Measurements from ENCODE around the gene MTPN.

Gene MTPN

GRCh38 chr7:135957627-135958026, 19.5 kb downstream of the MTPN start:
- no peak for DNase-seq (ENCODE audit: low read depth in 2 of 2)

- DNase-seq (ENCODE audit: low read depth in 2 of 2), result no peak
Measured at GRCh38 chr7:135956393-135956792, 20.8 kb downstream of the MTPN start.

DNA sequence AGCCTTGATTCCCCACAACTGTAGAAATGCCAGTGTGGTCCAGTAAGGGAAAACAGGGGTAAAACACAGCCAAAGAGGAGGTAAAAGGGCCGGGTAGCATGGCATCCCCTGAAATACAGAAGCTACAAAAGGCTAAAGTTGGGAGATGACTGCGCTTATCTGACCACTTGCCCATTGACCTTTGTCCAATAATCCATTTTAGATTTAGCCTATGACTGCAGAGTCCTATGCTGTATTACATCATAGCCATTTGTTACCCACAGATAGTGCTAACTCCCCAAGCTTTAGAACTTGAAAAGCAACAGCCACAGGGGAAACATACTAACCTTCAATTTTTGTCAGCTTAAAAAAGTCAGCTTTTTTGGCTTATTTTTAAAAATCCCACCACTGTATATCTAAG, 26.2 kb downstream of the MTPN start:
- DNase-seq (ENCODE audit: low read depth in 2 of 2), result no peak

- DNase-seq (ENCODE audit: low read depth in 2 of 2), result no peak
Measured at GRCh38 chr7:135950429-135950828, 26.7 kb downstream of the MTPN start.

- DNase-seq (ENCODE audit: low read depth in 2 of 2), result no peak
Measured at GRCh38 chr7:135946289-135947055, 30.7 kb downstream of the MTPN start.

- no peak for DNase-seq (ENCODE audit: low read depth in 2 of 2)
Measured at GRCh38 chr7:135944753-135945152, 32.4 kb downstream of the MTPN start.

DNA sequence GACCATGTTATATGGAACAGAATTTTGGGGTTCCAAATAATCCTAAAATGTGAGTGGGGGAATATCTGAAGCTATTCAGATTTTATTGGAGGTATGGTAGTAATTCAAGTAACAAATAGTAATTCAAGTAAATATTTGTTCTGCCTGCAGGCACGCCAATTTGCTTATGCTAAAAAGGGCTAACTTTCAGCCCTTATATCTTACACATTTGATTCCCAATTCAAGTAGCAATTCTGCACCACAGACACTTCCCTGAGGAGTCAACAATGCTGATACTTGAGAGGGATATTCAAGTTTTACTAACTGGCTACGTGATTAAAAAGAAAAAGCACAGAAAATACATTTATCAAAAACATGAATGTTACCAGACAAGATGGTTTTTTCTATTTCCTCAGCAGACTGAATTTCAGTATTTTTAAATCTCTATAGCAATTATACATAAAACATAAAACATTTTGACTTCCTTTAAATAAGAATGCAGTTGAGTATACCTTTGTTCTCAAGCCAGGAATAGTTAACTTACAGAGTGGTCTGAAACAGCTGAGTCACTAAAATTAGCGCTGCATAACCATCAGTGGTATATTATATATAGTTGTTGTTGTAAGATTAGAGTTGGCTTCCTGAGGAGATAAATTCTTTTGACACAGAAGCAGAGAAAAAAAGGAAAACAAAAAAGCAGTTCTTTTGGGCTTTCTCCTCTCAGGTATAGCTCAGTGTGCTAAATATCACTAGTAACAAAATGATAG, 33.9 kb downstream of the MTPN start:
- DNase-seq (ENCODE audit: low read depth in 2 of 2), result no peak

GRCh38 chr7:135942614-135943013, 34.5 kb downstream of the MTPN start:
- no peak for DNase-seq (ENCODE audit: low read depth in 2 of 2)

DNA sequence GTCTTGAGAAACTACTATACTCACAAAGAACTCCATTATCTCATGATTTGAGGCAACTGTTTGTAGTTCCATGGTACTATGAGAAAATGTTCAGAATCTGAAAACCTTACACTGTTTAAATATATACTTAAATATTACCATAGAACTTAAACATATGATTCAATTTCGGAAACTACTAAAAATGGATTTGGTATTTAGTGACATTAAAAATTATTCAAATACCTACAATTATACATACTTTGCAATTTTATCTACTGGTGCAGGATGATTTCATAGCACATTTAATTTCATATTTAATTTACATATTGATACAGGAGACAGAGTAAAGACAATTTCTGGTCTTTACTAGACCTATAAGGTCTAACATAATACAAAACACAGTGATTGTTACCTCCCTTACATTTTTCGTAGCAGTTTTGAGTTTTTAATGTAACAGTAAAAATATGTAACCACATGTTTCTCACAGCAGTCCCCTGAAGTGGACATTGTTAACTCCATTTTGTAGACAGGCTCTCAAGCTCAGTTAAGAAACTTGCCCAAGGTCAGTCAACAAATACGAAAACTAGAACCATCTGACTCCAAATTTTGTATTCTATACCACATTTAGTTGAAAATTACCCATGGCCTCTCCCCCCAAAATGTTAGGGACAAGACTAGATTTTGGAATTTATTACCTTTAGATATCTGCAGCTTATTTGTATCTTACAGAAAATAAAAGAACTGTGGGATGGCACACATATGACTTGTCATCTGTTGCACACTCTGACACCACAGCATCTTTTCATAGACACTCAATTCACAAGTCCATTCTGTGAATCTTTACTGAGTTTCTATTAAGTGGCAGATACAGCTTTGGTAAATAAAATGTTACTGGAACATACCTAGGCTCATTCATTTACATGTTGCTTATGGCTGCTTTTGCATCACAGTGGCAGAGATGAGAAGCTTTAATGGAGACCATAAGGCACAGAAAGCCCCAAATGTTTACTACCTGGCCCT, 36.8 kb downstream of the MTPN start:
- no peak for DNase-seq (ENCODE audit: low read depth in 2 of 2)

DNA sequence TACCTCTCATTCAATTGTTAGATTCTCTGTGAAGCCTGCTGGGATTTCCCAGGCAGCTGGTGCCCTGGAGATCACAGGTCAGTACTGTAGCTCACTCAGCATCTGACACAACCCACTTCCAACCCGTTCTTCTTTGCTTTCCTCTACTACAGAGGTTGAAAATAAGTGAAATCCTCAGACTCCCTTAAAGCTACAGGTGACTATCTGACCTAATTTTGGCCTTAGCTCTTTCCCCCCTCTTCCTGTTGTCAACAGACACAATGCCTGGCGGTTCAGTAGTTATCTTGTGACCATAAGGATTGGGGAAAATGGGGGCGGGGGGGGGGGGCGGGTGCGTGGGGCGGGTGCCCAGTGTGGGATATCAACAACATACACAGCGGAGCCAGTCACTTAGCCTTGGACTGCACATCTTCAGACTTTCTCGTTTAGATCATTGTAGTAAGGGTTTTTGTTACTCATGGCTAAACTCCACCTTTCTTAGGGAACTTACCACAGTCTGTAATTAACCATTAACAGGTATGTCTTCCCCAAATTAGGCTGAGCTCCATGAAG, 37.8 kb downstream of the MTPN start:
- no peak for DNase-seq (ENCODE audit: low read depth in 2 of 2)

DNA sequence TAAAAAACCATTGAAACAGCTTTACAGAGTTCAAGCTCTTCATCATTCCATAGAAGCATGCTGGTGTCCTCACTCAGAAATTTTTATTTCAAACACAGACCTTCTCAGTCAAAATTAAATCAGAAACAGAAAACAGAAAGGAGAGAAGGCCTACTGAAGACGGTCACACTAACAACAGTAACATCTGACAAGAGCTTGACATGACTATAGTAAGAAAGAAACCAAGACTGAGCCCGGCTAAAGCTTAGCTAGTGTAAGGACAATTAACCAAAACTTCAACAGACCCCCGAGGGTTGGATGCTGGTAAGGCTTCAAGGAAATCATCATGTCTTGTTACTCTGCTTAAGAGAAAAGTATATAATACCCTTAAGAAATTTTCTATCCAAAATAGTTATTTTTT, 38.6 kb downstream of the MTPN start:
- DNase-seq (ENCODE audit: low read depth in 2 of 2), result no peak

DNA sequence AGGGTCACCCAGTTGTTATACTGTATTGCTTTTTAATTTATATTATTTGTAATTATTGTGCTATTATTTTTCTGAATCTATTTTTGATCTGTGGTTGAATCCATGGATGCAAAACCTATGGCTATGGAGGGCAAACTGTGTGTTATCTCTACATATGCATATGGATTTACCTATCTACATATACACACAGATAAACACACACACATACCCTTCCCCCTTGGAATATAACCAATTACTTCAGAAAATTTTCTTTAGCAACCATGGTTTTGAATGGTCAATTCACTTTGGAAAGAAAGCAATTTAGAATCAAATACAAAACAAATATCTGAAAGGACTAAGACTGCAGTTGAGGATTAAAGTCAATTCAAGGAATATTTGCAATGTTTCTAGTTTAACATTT, 39.1 kb downstream of the MTPN start:
- no peak for DNase-seq (ENCODE audit: low read depth in 2 of 2)

- DNase-seq (ENCODE audit: low read depth in 2 of 2), result no peak
Measured at GRCh38 chr7:135936497-135937217, 40.5 kb downstream of the MTPN start.

- no peak for DNase-seq (ENCODE audit: low read depth in 2 of 2)
Measured at GRCh38 chr7:135934651-135935050, 42.5 kb downstream of the MTPN start.

GRCh38 chr7:135933509-135934188, 43.5 kb downstream of the MTPN start:
- DNase-seq (ENCODE audit: low read depth in 2 of 2), result no peak

- DNase-seq (ENCODE audit: low read depth in 2 of 2), result no peak
Measured at GRCh38 chr7:135932131-135932530, 45.0 kb downstream of the MTPN start.

DNA sequence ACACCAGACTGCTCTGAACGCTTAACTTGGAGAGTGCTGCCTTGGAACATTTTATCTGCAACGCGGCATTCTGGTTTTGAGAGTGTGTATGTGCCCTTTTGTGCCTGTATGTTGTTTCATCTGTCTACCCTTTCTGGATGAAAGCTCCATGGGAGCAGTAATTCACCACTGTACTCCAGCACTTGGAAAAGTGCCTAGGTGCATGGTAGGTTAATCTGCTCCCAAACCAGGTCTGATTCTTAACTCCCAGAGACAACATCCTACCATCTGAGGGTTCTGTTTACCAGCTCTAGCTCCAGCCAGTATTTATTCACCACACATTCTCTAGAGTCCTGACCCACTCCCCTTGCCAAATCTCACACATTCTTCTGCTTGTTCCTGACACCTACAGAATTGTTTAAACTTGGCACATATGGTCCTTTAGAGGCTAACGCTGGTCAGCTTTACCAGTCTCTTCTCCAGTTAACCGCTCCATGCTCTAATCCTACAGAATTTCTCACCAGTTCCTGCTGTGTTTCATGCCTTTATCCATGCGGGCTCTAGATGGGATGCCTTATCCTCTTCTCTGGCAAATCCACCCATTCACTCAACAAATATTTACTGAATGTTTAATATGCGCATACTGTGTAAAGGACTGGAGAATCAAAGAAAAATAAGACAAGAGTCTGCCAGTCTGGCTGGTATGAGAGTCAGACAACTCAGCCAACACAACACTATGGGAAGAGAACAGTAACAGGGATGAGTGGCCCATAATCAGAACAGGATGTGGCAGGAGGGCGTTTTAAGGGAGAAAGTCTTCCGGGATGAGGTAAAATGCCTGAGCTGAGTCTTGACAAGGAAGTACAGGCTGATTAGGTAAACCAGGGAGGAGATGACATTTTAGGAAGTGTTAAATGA, 46.3 kb downstream of the MTPN start:
- no peak for DNase-seq (ENCODE audit: low read depth in 2 of 2)

DNA sequence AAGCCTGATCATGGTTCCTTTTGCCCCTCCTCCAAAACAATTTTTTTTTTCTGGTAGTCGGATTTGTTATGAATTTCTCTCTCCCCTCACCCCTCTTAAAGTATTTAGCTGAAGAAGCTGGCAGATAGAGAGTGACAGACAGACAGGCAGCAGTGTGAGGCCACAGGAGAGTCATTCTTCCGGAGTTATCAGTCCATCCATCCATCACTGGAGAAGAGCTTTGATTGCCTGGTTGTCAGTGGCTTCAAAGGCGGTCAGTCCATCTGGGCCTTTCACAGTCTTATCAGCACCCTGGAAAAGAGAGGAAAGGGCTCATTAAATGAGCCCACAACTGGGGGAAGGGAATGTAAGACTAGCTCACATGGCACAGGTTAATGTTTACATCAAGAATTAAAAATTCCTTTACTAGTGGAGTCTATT, 47.4 kb downstream of the MTPN start:
- DNase-seq (ENCODE audit: low read depth in 2 of 2), result no peak

- DNase-seq (ENCODE audit: low read depth in 2 of 2), result no peak
Measured at GRCh38 chr7:135929249-135929648, 47.9 kb downstream of the MTPN start.
